IPS DF 6.9 (cell line): Measurements from ENCODE around the gene ST3GAL5.

ENCODE experiments used
- DNase-seq: peaks from one replicate; pipeline ENCODE4 v3.0.0-alpha.2; 2013; ENCODE audit warnings: low read depth, low spot score
- H3K27ac ChIP-seq: one replicate; pipeline ENCODE4 v1.5.1; 2013; ENCODE audit warnings: low read length, control low read depth
- H3K27me3 ChIP-seq: 2 replicates; pipeline ENCODE4 v1.6.1; 2013; ENCODE audit warnings: mild to moderate bottlenecking, low read length; ENCODE audit not compliant: control insufficient read depth, insufficient read depth
- H3K36me3 ChIP-seq: 2 replicates; pipeline ENCODE4 v1.6.1; 2013; ENCODE audit warnings: low read length; ENCODE audit not compliant: control insufficient read depth, insufficient read depth
- H3K4me1 ChIP-seq: 2 replicates; pipeline ENCODE4 v1.6.1; 2013; ENCODE audit warnings: low read length; ENCODE audit not compliant: control insufficient read depth, insufficient read depth
- H3K4me3 ChIP-seq: 2 replicates; pipeline ENCODE4 v1.5.1; 2013; ENCODE audit warnings: mild to moderate bottlenecking, low read length
- H3K9me3 ChIP-seq: 2 replicates; pipeline ENCODE4 v1.6.1; 2013; ENCODE audit warnings: low read length, inconsistent platforms; ENCODE audit not compliant: control insufficient read depth, insufficient read depth
- WGBS: extraction: QIAGEN DNeasy Blood & Tissue Kit; methylation state at CpG from one replicate; pipeline ENCODE4 v1.1.7; 2013; ENCODE audit warnings: mixed read lengths, missing lambda C conversion rate; ENCODE audit not compliant: insufficient read length, insufficient coverage; 5-methylcytosine and 5-hydroxymethylcytosine counted together

Gene ST3GAL5

DNA sequence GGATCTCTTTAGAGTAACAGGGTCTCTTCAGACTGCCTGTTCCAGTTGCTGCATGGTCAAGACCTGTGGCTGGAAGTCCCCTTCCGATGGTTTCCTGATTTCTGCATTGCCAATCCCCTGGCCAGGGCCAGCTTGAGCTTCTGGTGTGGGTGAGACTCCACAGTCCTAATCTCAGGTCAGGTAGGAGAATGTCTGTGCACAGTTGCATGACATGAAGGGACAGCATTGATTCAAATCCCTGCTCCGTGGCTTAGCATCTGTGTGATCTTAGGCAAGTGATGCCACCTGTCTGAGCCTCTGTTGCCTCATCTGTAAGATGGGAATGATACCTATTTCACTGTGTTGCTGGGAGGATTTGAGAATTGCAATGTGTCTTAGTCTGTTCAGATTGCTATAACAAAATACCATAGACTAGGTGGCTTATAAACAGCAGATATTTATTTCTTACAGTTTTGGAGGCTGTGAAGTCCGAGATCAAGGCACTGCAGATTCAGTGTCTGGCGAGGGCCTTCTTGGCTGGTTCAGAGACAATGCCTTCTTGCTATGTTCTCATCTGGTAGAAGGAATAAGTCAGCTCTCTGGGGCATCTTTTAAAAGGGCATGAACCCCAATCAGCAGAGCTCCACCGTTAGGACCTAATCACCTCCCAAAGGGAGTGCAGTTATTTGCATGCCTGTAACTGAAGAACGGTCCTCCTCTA is 68.8 kb downstream of the ST3GAL5 start:
- DNase-seq, result no peak
- Histone ChIP-seq H3K4me3 (no peak overlapping the region), H3K27me3 (no peaks in the 10 kb centered on the region), H3K36me3 (no peaks in the 10 kb centered on the region), H3K4me1 (peaks cover 3% of the 10 kb centered on the region), H3K27ac (no peak overlapping the region), H3K9me3 (no peaks in the 10 kb centered on the region)
- no CpG with 5 or more reads among the region's 6 CpGs for WGBS

DNA sequence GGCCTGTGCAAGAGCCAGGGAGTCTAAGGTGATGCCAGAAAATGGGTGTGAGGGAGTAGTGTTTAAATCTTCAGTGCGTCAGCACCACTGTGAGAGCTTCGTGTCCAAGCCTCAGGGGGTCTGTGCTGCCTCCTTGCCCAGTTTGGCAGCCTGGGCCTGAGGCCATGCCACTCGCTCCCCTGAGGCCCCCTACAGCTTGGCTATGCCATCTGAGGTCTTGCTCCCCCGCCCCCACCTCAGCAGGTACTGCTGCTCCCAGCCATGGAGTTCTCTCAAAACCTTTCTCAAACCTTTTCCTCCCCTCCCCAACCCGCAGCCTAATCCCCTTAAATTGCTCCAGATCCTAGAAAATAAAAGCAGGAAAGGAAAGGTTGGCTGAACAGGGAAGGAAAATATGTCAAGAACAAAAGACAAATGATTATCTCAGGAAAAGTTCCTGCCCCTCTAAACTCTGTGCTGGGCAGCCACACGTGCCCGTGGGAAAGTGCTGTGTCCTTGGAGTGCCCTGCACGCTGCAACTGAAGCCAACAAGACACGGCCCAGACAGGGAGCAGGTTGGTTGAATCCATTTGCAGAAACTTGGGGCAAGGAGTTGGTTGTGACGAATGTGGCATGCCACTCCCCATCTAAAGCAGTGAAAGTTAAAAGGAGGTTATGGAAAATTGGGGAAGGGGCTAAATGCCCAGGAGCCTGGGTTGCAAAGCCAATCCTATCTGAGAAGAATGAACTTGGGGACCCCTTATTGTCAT is 73.8 kb downstream of the ST3GAL5 start:
- H3K27ac ChIP-seq, result no peak overlapping the region
- H3K4me3 ChIP-seq, result no peak overlapping the region
- H3K36me3 ChIP-seq, result no peaks in the 10 kb centered on the region
- no peaks in the 10 kb centered on the region for H3K9me3 ChIP-seq
- H3K4me1 ChIP-seq, result peaks cover 5% of the 10 kb centered on the region
- DNase-seq, result no peak
- no peaks in the 10 kb centered on the region for H3K27me3 ChIP-seq
- no CpG with 5 or more reads among the region's 10 CpGs for WGBS

DNA sequence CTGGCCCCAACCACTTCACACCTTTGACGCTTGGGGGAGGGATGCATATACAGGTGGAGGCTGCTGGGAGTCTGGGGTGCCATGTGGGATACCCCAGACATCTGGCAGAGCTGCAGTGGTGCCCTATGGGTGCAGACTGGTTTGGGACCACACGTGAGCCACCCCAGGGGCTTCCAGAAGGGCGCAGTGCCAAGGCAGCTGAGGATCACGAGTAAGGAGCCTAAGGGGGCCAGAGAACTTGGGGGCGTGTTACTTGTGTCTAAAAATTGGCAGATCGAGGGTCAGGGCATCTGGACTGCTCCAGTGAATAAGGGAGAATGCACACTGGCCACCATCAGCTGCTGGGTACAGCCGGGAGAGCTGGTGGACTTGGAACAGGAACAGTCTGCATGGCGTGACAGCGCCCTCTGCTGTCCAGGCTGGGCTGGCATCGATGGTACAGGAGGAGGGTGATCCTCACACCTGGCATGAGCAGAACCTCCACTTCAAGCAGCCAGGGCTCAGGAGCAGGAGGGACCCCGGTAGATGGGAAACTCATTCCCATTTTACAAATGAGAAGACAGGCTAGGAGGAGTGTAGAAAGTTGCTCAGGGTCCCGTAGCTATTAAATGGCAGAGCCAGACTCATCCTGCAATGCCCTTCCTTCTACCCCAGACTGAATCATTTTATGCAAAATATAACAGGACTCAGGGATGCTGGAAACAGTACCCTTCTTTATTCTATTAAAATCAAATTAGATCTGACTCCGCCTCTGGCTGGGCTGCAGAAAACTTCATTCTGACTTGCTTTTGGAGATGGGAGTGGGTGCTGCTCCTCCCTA is 74.6 kb downstream of the ST3GAL5 start:
- WGBS, result no CpG with 5 or more reads among the region's 13 CpGs
- H3K9me3 ChIP-seq, result no peaks in the 10 kb centered on the region
- DNase-seq, result peak; percentile 92
- H3K4me1 ChIP-seq, result peaks cover 5% of the 10 kb centered on the region
- no peak overlapping the region for H3K4me3 ChIP-seq
- H3K27ac ChIP-seq, result no peak overlapping the region
- no peaks in the 10 kb centered on the region for H3K36me3 ChIP-seq
- no peaks in the 10 kb centered on the region for H3K27me3 ChIP-seq

DNA sequence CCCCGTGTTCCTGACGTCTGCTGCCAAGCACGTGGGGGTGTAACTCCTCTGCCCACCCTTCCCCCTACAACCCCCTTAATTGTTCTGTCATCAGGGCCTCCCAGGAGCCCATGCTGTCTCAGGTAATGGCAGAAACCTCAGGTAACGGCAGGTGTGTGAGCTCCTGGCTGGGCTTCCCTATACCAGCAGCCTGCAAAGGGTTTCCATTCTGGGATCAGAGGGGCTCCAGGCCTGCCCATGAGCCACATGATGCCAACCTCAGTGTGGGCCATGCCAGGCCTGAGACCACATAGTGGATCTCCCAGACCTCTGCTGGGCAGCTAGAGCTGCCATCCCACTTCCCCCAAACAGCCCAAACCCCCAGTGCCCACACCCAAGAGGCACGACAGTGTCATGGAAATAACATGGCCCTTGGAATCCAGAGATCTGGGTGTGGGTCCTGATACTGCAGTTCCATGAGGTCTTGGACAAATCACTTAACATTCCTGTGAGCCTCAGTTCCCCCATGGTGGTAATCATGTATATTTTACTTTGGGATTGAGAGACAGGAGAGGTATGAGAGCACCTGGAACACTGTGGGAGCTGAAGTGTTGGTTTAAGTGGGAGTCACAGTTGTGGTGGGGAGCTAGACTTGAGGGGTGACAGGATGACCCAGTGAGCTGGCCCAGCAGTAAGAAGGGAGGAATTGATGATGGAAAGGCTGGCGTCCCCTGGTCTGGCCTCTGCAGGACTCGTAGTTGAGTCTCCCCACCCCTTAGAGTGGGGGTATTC is 75.4 kb downstream of the ST3GAL5 start:
- no peak overlapping the region for H3K4me3 ChIP-seq
- no CpG with 5 or more reads among the region's 7 CpGs for WGBS
- peaks cover 5% of the 10 kb centered on the region for H3K4me1 ChIP-seq
- no peak for DNase-seq
- no peaks in the 10 kb centered on the region for H3K9me3 ChIP-seq
- H3K36me3 ChIP-seq, result no peaks in the 10 kb centered on the region
- no peaks in the 10 kb centered on the region for H3K27me3 ChIP-seq
- no peak overlapping the region for H3K27ac ChIP-seq

DNA sequence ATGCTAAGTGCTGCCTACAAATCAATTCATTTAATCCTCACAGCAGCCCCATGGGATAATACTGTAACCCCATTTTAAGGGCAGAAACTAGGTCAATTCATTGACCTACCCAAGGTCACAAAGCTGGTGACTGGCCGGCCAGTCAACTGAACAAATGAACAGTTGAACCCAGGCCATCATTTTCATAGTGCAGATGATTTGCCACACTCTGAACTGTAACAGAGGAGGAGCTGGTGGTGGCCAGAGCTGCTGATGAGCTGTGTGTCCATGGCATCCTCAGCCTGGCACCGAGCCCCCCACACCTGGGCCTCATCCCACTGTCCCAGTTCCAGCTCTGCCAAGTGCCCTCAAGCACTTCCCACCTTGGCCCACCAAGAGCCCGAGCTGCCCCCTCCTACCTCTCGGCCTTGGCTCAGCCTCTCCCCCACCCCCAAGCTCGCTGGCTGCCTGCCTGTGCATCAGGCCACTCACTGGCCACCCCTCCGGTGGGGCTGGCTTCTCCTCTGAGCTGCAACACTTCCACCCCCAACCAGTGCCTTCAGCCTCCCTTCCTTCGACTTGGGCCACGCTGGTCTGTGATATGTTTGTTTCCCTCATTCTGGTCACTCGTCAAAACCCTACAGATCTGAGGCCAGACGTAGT is 76.6 kb downstream of the ST3GAL5 start:
- H3K27me3 ChIP-seq, result no peaks in the 10 kb centered on the region
- no peaks in the 10 kb centered on the region for H3K9me3 ChIP-seq
- no peak overlapping the region for H3K27ac ChIP-seq
- H3K4me1 ChIP-seq, result peaks cover 2% of the 10 kb centered on the region; the same call in 1 of the 2 replicates
- no CpG with 5 or more reads among the region's 10 CpGs for WGBS
- H3K4me3 ChIP-seq, result no peak overlapping the region
- DNase-seq, result no peak
- no peaks in the 10 kb centered on the region for H3K36me3 ChIP-seq

DNA sequence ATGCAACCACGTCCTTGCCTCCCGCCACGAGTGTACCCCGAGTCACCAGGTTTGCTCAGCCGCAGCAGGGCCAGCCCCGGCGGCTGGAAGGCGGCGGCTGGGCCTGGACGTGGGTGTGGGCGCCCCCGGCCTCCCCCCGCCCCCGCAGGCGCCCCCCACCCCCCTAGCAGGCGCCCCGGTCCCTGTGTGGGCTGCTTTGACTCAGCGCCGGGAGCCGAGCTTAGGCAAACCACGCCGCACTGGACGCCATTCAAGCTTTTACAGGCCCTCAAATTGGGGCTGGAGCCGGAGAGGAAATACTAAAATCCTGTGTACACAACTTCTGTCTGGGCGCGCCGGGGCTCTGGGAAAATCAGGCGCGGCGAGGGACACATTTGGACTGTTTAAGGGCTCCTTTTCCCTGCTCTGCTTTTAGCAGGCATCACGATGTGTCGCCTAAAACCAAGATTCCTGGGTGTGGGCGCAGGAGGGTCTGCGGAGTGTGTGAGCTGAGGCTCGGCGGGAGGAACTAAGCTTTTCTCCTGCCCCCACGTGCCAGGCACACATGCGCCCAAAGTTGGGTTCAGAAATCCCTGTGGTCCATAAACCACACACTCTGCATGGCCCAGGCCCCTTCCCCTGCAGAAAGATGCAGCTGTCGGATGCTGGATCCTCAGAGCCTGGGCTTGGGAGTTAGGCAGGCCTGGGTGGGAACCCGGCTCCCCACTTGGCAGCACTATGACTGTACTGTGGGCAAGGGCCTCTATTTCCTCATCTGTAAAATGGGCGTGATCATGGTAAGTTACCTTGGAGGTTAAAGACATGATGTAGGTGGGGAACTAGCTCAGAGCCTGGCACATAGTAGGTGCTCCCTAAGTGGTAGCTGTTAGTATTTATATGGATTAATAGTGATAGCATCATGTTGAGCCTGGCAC is 77.4 kb downstream of the ST3GAL5 start:
- peaks cover 2% of the 10 kb centered on the region; the same call in 1 of the 2 replicates for H3K4me1 ChIP-seq
- no peaks in the 10 kb centered on the region for H3K27me3 ChIP-seq
- no peak for DNase-seq
- no CpG with 5 or more reads among the region's 41 CpGs for WGBS
- H3K4me3 ChIP-seq, result no peak overlapping the region
- H3K27ac ChIP-seq, result no peak overlapping the region
- no peaks in the 10 kb centered on the region for H3K36me3 ChIP-seq
- no peaks in the 10 kb centered on the region for H3K9me3 ChIP-seq

DNA sequence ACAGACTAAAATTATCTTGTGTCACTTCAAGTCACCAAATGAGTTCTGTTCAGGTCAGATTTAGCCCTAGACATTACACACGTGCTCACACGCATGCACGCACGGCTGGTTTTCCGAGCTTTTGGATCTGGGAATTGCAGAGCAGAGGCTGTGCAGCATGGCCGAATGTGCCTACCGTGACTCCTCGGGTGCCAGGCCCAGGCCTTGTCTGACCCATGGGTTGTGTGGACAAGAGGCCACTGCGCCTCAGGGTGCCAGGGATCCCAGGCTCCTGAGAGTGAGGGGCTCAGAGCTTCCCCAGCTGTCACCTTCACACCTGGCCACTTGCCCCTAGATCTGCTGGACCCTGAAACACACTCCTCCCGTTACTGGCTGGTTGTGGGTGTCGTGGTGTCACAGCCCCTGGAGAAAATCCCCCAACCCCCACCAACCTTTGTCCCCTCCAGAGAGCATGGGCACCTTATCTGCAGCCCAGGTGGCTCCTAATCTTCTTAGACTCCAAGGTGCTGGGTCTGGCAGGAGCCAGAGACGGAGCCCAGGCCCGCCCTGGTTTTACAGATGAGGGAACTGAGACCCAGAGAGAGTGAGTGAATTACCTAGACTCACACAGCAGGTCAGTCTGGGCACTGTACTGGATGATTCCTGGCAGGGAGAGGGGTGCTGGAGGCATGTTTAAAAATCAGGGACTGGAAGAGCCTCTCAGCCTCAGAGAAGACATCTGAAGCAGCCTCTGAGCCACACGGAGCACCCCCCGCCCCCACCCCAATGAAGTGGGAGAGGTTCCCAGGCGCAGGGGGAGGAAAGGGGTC is 78.2 kb downstream of the ST3GAL5 start:
- Histone ChIP-seq H3K4me3 (no peak overlapping the region), H3K27me3 (no peaks in the 10 kb centered on the region), H3K27ac (no peak overlapping the region), H3K36me3 (no peaks in the 10 kb centered on the region), H3K9me3 (no peaks in the 10 kb centered on the region), H3K4me1 (peaks cover 2% of the 10 kb centered on the region; the same call in 1 of the 2 replicates)
- WGBS, result no CpG with 5 or more reads among the region's 16 CpGs
- no peak for DNase-seq

DNA sequence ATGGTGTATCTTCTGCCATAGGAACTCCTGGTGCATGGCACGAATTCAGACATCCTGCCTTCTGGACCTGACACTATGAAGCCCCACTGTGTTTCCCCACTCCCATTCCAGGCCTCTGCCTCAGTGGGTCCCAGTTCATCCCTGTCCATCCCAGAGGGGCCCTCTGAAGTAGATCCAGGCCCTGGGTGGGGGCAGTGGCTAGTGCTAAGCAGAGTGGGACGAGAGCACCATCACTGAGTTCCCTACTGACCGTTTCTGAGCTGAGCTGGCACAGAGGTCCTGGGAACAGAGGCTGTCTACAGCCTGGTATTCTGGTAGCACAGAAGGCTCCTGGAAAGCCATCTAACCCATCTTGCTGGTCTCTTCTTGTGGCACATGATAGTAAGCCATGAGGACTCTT is 81.0 kb downstream of the ST3GAL5 start:
- H3K4me3 ChIP-seq, result no peak overlapping the region
- no peak overlapping the region for H3K27ac ChIP-seq
- no peaks in the 10 kb centered on the region for H3K27me3 ChIP-seq
- no peaks in the 10 kb centered on the region for H3K9me3 ChIP-seq
- DNase-seq, result no peak
- no CpG with 5 or more reads among the region's 3 CpGs for WGBS
- no peaks in the 10 kb centered on the region for H3K36me3 ChIP-seq
- H3K4me1 ChIP-seq, result peaks cover 2% of the 10 kb centered on the region; the same call in 1 of the 2 replicates
